ENCODE measurements around the gene POU6F2. TPM values are rescaled to one million over a fixed set of nuclear protein-coding genes. Genes with fewer than 3 reads are reported as not detected.

The POU6F2 gene
- total and polyA plus RNA-seq, 9 of the 15 experiments (the other 6 are each of a cell fraction or from before 2014, with no cell fraction given), result 0.29 to 1.5 (median 0.96) TPM

GRCh38 chr7:39402034-39402433 lies 424.3 kb downstream of the POU6F2 start:
- ATAC-seq, result no peak
- H2AFZ ChIP-seq (ENCODE audit: low read depth, low read length), result no peak overlapping the region
- no peak overlapping the region for H3K4me3 ChIP-seq
- CTCF ChIA-PET (ENCODE audit: low intra/inter-chr PET ratio), result no interaction called here
- no peak overlapping the region for H3K4me2 ChIP-seq (ENCODE audit: insufficient read depth, low read length)
- no peaks in the 10 kb centered on the region for H4K20me1 ChIP-seq (replicated peaks; ENCODE audit: control insufficient read depth, insufficient read depth, low read length)
- in situ Hi-C loops (cut with MboI), result no loop called here
- BruUV-seq (replicated peaks), result no TSS peak
- H3K9ac ChIP-seq (ENCODE audit: insufficient read depth in 1 of 2, low read depth in 2 of 2, low read length in 2 of 2), result no peak overlapping the region
- intact Hi-C loops (cut with micrococcal nuclease), result no loop called here
- no peak overlapping the region for H3K27ac ChIP-seq (ENCODE audit: extremely low read depth, low read depth, low read length)
- DNase-seq (ENCODE audit: extremely low read depth in 1 of 4, low spot score in 3 of 4), result no peak
- POLR2A ChIA-PET, result interaction anchor here (1.0 to 1.7 kb wide), 3 partner anchors 9 to 22 kb away, joined by 3 to 5 read pairs (median 3); no protein-coding TSS in a partner anchor
- H3K9me3 ChIP-seq (replicated peaks; ENCODE audit: control insufficient read depth, insufficient read depth, low read depth, low read length), result no peaks in the 10 kb centered on the region
- H3K4me1 ChIP-seq (replicated peaks in 1 of 2; ENCODE audit: control insufficient read depth in 2 of 2, insufficient read depth in 2 of 2, low read length in 2 of 2), result no peaks in the 10 kb centered on the region
- H3K36me3 ChIP-seq (ENCODE audit: control insufficient read depth, insufficient read depth, low read length), result no peaks in the 10 kb centered on the region
- peaks cover 0 to 6% of the 10 kb centered on the region in 2 experiments; a peak in 3 of 5 replicates for H3K27me3 ChIP-seq (ENCODE audit: control insufficient read depth in 2 of 2, insufficient read depth in 2 of 2, low read length in 2 of 2)
- H3K79me2 ChIP-seq (ENCODE audit: control insufficient read depth, insufficient read depth, low read length), result no peaks in the 10 kb centered on the region
- no peaks in the 10 kb centered on the region for H3K9me1 ChIP-seq (ENCODE audit: control insufficient read depth, insufficient read depth, low read length)
- FAIRE-seq, result no peak
- TF ChIP-seq FOS (IDR thresholded peaks at IDR 0.05; ENCODE audit: extremely low read depth, insufficient read length) (no peak), ATF3 (IDR thresholded peaks at IDR 0.05) (peak; percentile 40), ATF3 (CRISPR knock-in tag; conservative IDR thresholded peaks at IDR 0.05) (no peak), E2F8 (IDR thresholded peaks at IDR 0.05; ENCODE audit: low read depth, partially characterized antibody) (no peak), L3MBTL2 (IDR thresholded peaks at IDR 0.05) (no peak), E2F5 (CRISPR knock-in tag; IDR thresholded peaks at IDR 0.05) (no peak), ATF1 (CRISPR knock-in tag; IDR thresholded peaks at IDR 0.05) (no peak), ATF1 (tag; IDR thresholded peaks at IDR 0.05) (no peak), SFPQ (IDR thresholded peaks at IDR 0.05; ENCODE audit: low read depth, low read length) (no peak)
